Measurements from ENCODE around the gene ALDOA. TPM values are rescaled to one million over a fixed set of nuclear protein-coding genes. Genes with fewer than 3 reads are reported as not detected.
A peak's percentile ranks its signal among the peaks of the same experiment; 100 is the strongest.

ALDOA gene
- total RNA-seq, 1 donor, result 343 TPM

GRCh38 chr16:30088237-30088831 lies 22.8 kb downstream of the ALDOA start:
- Histone ChIP-seq H3K27me3 (ENCODE audit: insufficient read depth, low read length) (no peaks in the 10 kb centered on the region), H3K4me1 (ENCODE audit: insufficient read depth, low read length) (peaks cover 66% of the 10 kb centered on the region), H3K4me3 (ENCODE audit: low read length) (no peak overlapping the region), H3K9me3 (ENCODE audit: low read depth, low read length) (no peaks in the 10 kb centered on the region)

- peaks cover 73% of the 10 kb centered on the region for H3K4me1 ChIP-seq (ENCODE audit: insufficient read depth, low read length)
- H3K27me3 ChIP-seq (ENCODE audit: insufficient read depth, low read length), result no peaks in the 10 kb centered on the region
- no peak overlapping the region for H3K4me3 ChIP-seq (ENCODE audit: low read length)
- H3K9me3 ChIP-seq (ENCODE audit: low read depth, low read length), result no peaks in the 10 kb centered on the region
These were observed 23.5 kb downstream of the ALDOA start for GRCh38 chr16:30088832-30089624.

- Histone ChIP-seq H3K4me1 (ENCODE audit: insufficient read depth, low read length) (peaks cover 89% of the 10 kb centered on the region), H3K9me3 (ENCODE audit: low read depth, low read length) (no peaks in the 10 kb centered on the region), H3K4me3 (ENCODE audit: low read length) (no peak overlapping the region), H3K27me3 (ENCODE audit: insufficient read depth, low read length) (no peaks in the 10 kb centered on the region)
These were observed 25.2 kb downstream of the ALDOA start for GRCh38 chr16:30090610-30091331.

GRCh38 chr16:30091474-30092372 lies 26.2 kb downstream of the ALDOA start, which contains the start of gene TBX6:
TBX6 (minus strand) TSS chr16:30091924; CDS start chr16:30091193, 731 bp downstream.
- peaks cover 2% of the 10 kb centered on the region for H3K9me3 ChIP-seq (ENCODE audit: low read depth, low read length)
- H3K27me3 ChIP-seq (ENCODE audit: insufficient read depth, low read length), result no peaks in the 10 kb centered on the region
- peaks cover 86% of the 10 kb centered on the region for H3K4me1 ChIP-seq (ENCODE audit: insufficient read depth, low read length)
- peak within 1 kb of the TSS; percentile 37 for H3K4me3 ChIP-seq (ENCODE audit: low read length)

- Histone ChIP-seq H3K27me3 (ENCODE audit: insufficient read depth, low read length) (no peaks in the 10 kb centered on the region), H3K4me1 (ENCODE audit: insufficient read depth, low read length) (peaks cover 79% of the 10 kb centered on the region), H3K4me3 (ENCODE audit: low read length) (peak overlapping the region; percentile 37), H3K9me3 (ENCODE audit: low read depth, low read length) (peaks cover 9% of the 10 kb centered on the region)
These were observed 26.9 kb downstream of the ALDOA start for GRCh38 chr16:30092373-30093010.

GRCh38 chr16:30094541-30095165 lies 29.1 kb downstream of the ALDOA start:
- H3K4me1 ChIP-seq (ENCODE audit: insufficient read depth, low read length), result peaks cover 61% of the 10 kb centered on the region
- no peaks in the 10 kb centered on the region for H3K27me3 ChIP-seq (ENCODE audit: insufficient read depth, low read length)
- peak overlapping the region; percentile 74 for H3K4me3 ChIP-seq (ENCODE audit: low read length)

GRCh38 chr16:30095166-30096078 lies 29.9 kb downstream of the ALDOA start:
- Histone ChIP-seq H3K27me3 (ENCODE audit: insufficient read depth, low read length) (no peaks in the 10 kb centered on the region), H3K9me3 (ENCODE audit: low read depth, low read length) (peaks cover 26% of the 10 kb centered on the region), H3K4me1 (ENCODE audit: insufficient read depth, low read length) (peaks cover 53% of the 10 kb centered on the region)

More at GRCh38 chr16:30094541-30095165, 29.1 kb downstream of the ALDOA start:
- peaks cover 22% of the 10 kb centered on the region for H3K9me3 ChIP-seq (ENCODE audit: low read depth, low read length)

GRCh38 chr16:30096105-30096861 lies 30.7 kb downstream of the ALDOA start, which contains the start of gene YPEL3:
YPEL3 (minus strand) TSS chr16:30096213; CDS start chr16:30095482, 731 bp downstream.
- H3K4me3 ChIP-seq (ENCODE audit: low read length), result peak within 1 kb of the TSS; percentile 74
- peaks cover 44% of the 10 kb centered on the region for H3K4me1 ChIP-seq (ENCODE audit: insufficient read depth, low read length)
- no peaks in the 10 kb centered on the region for H3K27me3 ChIP-seq (ENCODE audit: insufficient read depth, low read length)
- H3K9me3 ChIP-seq (ENCODE audit: low read depth, low read length), result peaks cover 28% of the 10 kb centered on the region

More at GRCh38 chr16:30095166-30096078, 29.9 kb downstream of the ALDOA start:
- peak overlapping the region; percentile 74 for H3K4me3 ChIP-seq (ENCODE audit: low read length)

GRCh38 chr16:30096862-30097563 lies 31.5 kb downstream of the ALDOA start:
- no peak overlapping the region for H3K4me3 ChIP-seq (ENCODE audit: low read length)
- no peaks in the 10 kb centered on the region for H3K27me3 ChIP-seq (ENCODE audit: insufficient read depth, low read length)
- H3K9me3 ChIP-seq (ENCODE audit: low read depth, low read length), result peaks cover 28% of the 10 kb centered on the region
- peaks cover 39% of the 10 kb centered on the region for H3K4me1 ChIP-seq (ENCODE audit: insufficient read depth, low read length)

- H3K4me3 ChIP-seq (ENCODE audit: low read length), result no peak overlapping the region
- H3K27me3 ChIP-seq (ENCODE audit: insufficient read depth, low read length), result no peaks in the 10 kb centered on the region
- H3K4me1 ChIP-seq (ENCODE audit: insufficient read depth, low read length), result no peaks in the 10 kb centered on the region
- peaks cover 6% of the 10 kb centered on the region for H3K9me3 ChIP-seq (ENCODE audit: low read depth, low read length)
These were observed 38.5 kb downstream of the ALDOA start for GRCh38 chr16:30104090-30104489.

- Histone ChIP-seq H3K4me1 (ENCODE audit: insufficient read depth, low read length) (no peaks in the 10 kb centered on the region), H3K4me3 (ENCODE audit: low read length) (no peak overlapping the region), H3K27me3 (ENCODE audit: insufficient read depth, low read length) (no peaks in the 10 kb centered on the region), H3K9me3 (ENCODE audit: low read depth, low read length) (peaks cover 6% of the 10 kb centered on the region)
These were observed 38.9 kb downstream of the ALDOA start for GRCh38 chr16:30104492-30104891.

Data from mononuclear cell (primary cell).